ENCODE data around the gene PDIA4. TPM values are rescaled to one million over a fixed set of nuclear protein-coding genes. Genes with fewer than 3 reads are reported as not detected.
"Not testable (repeated sequence)": the region's sequence is repeated elsewhere in the genome, so short reads cannot be mapped to it uniquely, and the experiment has no call there.

Gene PDIA4
- total RNA-seq, 1 donor from 2014 or later, result 174 TPM

GRCh38 chr7:149036676-149037075, 8.4 kb upstream of the PDIA4 start:
- intact Hi-C loops (cut with micrococcal nuclease), result no loop called here

GRCh38 chr7:149031353-149031910, 3.1 kb upstream of the PDIA4 start:
- intact Hi-C loops (cut with micrococcal nuclease), result no loop called here

GRCh38 chr7:149030439-149030838, 2.1 kb upstream of the PDIA4 start:
- intact Hi-C loops (cut with micrococcal nuclease), result not testable (repeated sequence)

GRCh38 chr7:149027611-149028345, 527 bp downstream of the PDIA4 start:
- intact Hi-C loops (cut with micrococcal nuclease), result loop anchor here (1.0 to 10.0 kb wide), 16 partner anchors 22 to 1377 kb away; partner anchors contain the start of genes CUL1, EZH2, ZNF282 and ZNF398

GRCh38 chr7:149027055-149027454, 1.2 kb downstream of the PDIA4 start:
- intact Hi-C loops (cut with micrococcal nuclease), result loop anchor here (10.0 kb wide), 1 partner anchor 1378 kb away; a partner anchor contains a TSS

- intact Hi-C loops (cut with micrococcal nuclease), result loop anchor here (10.0 kb wide), 1 partner anchor 1381 kb away; a partner anchor contains a TSS
These were observed 4.6 kb downstream of the PDIA4 start for GRCh38 chr7:149023662-149024061.

GRCh38 chr7:149022756-149023360, 5.4 kb downstream of the PDIA4 start:
- intact Hi-C loops (cut with micrococcal nuclease), result loop anchor here (10.0 kb wide), 1 partner anchor 1382 kb away; a partner anchor contains a TSS

- intact Hi-C loops (cut with micrococcal nuclease), result loop anchor here (10.0 kb wide), 1 partner anchor 1383 kb away; a partner anchor contains a TSS
These were observed 6.6 kb downstream of the PDIA4 start for GRCh38 chr7:149021725-149022062.

- intact Hi-C loops (cut with micrococcal nuclease), result loop anchor here (10.0 kb wide), 1 partner anchor 1384 kb away; a partner anchor contains a TSS
These were observed 7.8 kb downstream of the PDIA4 start for GRCh38 chr7:149020483-149020882.

- intact Hi-C loops (cut with micrococcal nuclease), result no loop called here
These were observed 11.4 kb downstream of the PDIA4 start for GRCh38 chr7:149016876-149017275.

GRCh38 chr7:149014309-149014708, 14.0 kb downstream of the PDIA4 start:
- intact Hi-C loops (cut with micrococcal nuclease), result no loop called here

- intact Hi-C loops (cut with micrococcal nuclease), result no loop called here
These were observed 14.4 kb downstream of the PDIA4 start for GRCh38 chr7:149013876-149014275.

- intact Hi-C loops (cut with micrococcal nuclease), result not testable (repeated sequence)
These were observed 15.6 kb downstream of the PDIA4 start for GRCh38 chr7:149012730-149013129.

- intact Hi-C loops (cut with micrococcal nuclease), result no loop called here
These were observed 16.8 kb downstream of the PDIA4 start for GRCh38 chr7:149011491-149011890.

GRCh38 chr7:149010451-149010850, 17.9 kb downstream of the PDIA4 start:
- intact Hi-C loops (cut with micrococcal nuclease), result no loop called here

GRCh38 chr7:149009527-149009926, 18.8 kb downstream of the PDIA4 start:
- intact Hi-C loops (cut with micrococcal nuclease), result loop anchor here (5.0 kb wide), 1 partner anchor 488 kb away; the partner anchor contains the start of gene ZNF746

GRCh38 chr7:149007611-149008010, 20.7 kb downstream of the PDIA4 start:
- intact Hi-C loops (cut with micrococcal nuclease), result loop anchor here (5.0 kb wide), 1 partner anchor 490 kb away; the partner anchor contains the start of gene ZNF746

- intact Hi-C loops (cut with micrococcal nuclease), result loop anchor here (5.0 kb wide), 1 partner anchor 490 kb away; the partner anchor contains the start of gene ZNF746
These were observed 21.2 kb downstream of the PDIA4 start for GRCh38 chr7:149007146-149007545.

- intact Hi-C loops (cut with micrococcal nuclease), result loop anchor here (5.0 kb wide), 1 partner anchor 491 kb away; the partner anchor contains the start of gene ZNF746
These were observed 22.0 kb downstream of the PDIA4 start for GRCh38 chr7:149006345-149006725.

- intact Hi-C loops (cut with micrococcal nuclease), result loop anchor here (1.0 to 5.0 kb wide), 5 partner anchors 23 to 492 kb away; partner anchors contain the start of genes PDIA4, ZNF425, ZNF746 and ZNF786
These were observed 22.6 kb downstream of the PDIA4 start for GRCh38 chr7:149005427-149006344.

All from T-helper 1 cell treated with Interleukin-12 subunit alpha and Interleukin-12 subunit beta and Interleukin-4 antibody, amounts not matched to agents 30 ng/mL and 1 ng/mL, for 36 hours (primary cell).